ACC112 (cell line): Measurements from ENCODE around the gene ZSWIM3.
A peak's percentile ranks its signal among the peaks of the same experiment; 100 is the strongest.
"Not testable (repeated sequence)": the region's sequence is repeated elsewhere in the genome, so short reads cannot be mapped to it uniquely, and the experiment has no call there.

ENCODE experiments used
- H2AFZ ChIP-seq: fragments of 200-600 bp; sonication (generic); one replicate; pipeline ENCODE4 v1.6.0; 2017; ENCODE audit warnings: antibody characterized with exemption, low read length; ENCODE audit not compliant: unreplicated experiment
- H3K27ac ChIP-seq: fragments of 200-600 bp; sonication (generic); 2 replicates; pipeline ENCODE4 v1.5.1; 2014; ENCODE audit warnings: low read depth, mild to moderate bottlenecking, antibody characterized with exemption, low read length, moderate library complexity
- H3K27me3 ChIP-seq: fragments of 200-600 bp; sonication (generic); 2 replicates; pipeline ENCODE4 v1.6.1; 2014; ENCODE audit warnings: mild to moderate bottlenecking, antibody characterized with exemption, low read length, moderate library complexity, mixed read lengths; ENCODE audit not compliant: insufficient read depth
- H3K36me3 ChIP-seq: fragments of 200-600 bp; sonication (generic); 2 replicates; pipeline ENCODE4 v1.6.1; 2016; ENCODE audit warnings: mild to moderate bottlenecking, antibody characterized with exemption, low read length, moderate library complexity, mixed read lengths; ENCODE audit not compliant: insufficient read depth
- H3K4me1 ChIP-seq: fragments of 200-600 bp; sonication (generic); one replicate; pipeline ENCODE4 v1.6.1; 2016; ENCODE audit warnings: low read length, mixed read lengths; ENCODE audit not compliant: insufficient read depth, unreplicated experiment, control insufficient read depth
- H3K4me3 ChIP-seq: fragments of 200-600 bp; sonication (generic); 2 replicates; pipeline ENCODE4 v1.5.1; 2014; ENCODE audit warnings: mild to moderate bottlenecking, low read depth, low read length
- H3K79me2 ChIP-seq: fragments of 200-600 bp; sonication (generic); one replicate; pipeline ENCODE4 v1.6.0; 2016; ENCODE audit warnings: low read length; ENCODE audit not compliant: control insufficient read depth, unreplicated experiment, insufficient read depth

The ZSWIM3 gene

GRCh38 chr20:45899046-45899835 is 41.8 kb downstream of the ZSWIM3 start:
- no peak overlapping the region for H3K4me3 ChIP-seq
- no peaks in the 10 kb centered on the region for H3K4me1 ChIP-seq
- no peaks in the 10 kb centered on the region for H3K79me2 ChIP-seq
- no peak overlapping the region for H3K27ac ChIP-seq
- H2AFZ ChIP-seq: no peak overlapping the region
- no peaks in the 10 kb centered on the region for H3K27me3 ChIP-seq
- H3K36me3 ChIP-seq: peaks cover 6% of the 10 kb centered on the region; the same call in 1 of the 2 replicates

DNA sequence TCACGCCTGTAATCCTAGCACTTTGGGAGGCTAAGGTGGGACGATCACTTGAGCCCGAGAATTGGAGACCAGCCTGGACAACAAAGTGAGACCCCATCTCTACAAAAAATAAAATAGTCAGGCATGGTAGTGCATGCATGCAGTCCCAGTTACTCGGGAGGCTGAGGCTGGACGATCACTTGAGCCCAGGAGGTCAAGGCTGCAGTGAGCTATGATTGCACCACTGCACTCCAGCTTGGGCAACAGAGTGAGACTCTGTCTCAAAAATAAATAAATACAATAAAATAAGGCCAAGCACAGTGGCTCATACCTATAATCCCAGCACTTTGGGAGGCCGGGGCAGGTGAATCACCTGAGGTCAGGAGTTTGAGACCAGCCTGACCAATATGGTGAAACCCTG is 43.9 kb downstream of the ZSWIM3 start:
- H3K79me2 ChIP-seq, H2AFZ ChIP-seq, H3K27ac ChIP-seq, H3K27me3 ChIP-seq, H3K36me3 ChIP-seq, H3K4me3 ChIP-seq, H3K4me1 ChIP-seq: not testable (repeated sequence)

DNA sequence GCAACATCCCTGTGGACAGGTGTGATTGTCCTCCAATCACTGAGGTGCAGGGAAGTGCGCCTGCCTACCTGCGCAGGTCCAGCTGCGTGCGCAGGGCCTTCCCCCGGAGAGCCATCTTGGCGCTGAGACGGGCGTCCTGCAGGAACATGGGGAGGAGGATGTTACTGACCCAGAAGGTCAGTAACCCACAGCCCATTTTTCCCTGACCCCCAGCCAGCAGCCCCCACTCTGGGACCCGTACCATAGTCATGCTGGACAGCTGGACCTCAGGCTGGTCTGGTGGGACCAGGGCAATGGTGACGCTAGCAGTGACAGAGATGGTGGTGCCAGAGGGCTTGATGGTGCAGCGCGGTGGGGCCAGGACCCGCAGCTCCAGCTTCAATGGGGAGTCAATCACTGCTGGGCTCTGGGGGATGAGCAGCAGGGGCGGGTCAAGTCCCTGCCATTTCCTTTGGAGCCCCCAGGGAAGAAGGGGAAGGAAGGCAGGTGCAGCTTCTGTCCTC is 44.8 kb downstream of the ZSWIM3 start:
- Histone ChIP-seq H2AFZ (no peak overlapping the region), H3K27me3 (no peaks in the 10 kb centered on the region), H3K27ac (no peak overlapping the region), H3K36me3 (no peaks in the 10 kb centered on the region; the same call in 1 of the 2 replicates), H3K4me3 (no peak overlapping the region), H3K79me2 (no peaks in the 10 kb centered on the region), H3K4me1 (peaks cover 7% of the 10 kb centered on the region)

DNA sequence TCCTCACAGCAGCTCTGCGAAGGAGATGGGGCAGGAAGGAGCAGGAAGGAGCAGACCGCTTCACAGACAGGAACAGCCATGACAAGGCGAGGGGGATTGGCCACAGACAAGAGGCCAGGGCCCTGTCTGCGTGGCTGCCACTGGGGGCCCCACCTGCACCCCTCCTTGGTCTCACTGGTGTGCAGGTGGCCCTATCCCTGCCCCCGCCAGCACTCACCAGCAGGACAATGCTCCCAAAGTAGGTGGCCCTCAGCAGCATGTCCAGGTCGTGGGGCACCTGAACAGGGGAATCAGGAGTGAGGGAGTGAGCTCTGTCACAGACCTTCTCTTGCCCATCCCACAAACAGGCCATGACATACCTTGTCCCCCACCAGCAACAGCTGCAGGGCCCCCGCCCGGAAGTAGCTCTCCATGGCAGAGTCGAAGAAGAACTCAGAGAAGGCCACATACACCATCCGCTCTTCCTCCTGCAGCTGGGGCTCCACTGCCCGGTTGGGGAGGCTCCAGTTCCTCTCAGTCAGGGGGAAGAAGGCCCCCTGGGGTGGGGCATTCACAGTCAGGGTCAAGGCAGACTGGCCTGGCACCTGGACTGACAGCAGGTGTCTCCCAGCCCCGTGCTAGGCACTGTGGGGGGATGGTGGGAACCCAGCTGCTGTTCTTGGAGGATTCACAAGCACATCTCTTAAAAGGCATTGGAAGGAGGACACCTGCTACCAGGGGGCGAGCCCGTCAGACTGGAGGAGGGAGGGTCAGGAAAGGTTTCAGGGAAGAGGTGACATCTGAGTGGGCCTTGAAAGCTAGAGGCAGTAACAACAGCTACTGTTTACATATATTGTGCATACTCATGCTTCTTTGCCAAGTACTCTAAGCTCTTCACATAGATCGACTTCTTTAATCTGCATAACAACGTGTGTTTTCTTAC is 47.4 kb downstream of the ZSWIM3 start:
- H3K79me2 ChIP-seq: no peaks in the 10 kb centered on the region

DNA sequence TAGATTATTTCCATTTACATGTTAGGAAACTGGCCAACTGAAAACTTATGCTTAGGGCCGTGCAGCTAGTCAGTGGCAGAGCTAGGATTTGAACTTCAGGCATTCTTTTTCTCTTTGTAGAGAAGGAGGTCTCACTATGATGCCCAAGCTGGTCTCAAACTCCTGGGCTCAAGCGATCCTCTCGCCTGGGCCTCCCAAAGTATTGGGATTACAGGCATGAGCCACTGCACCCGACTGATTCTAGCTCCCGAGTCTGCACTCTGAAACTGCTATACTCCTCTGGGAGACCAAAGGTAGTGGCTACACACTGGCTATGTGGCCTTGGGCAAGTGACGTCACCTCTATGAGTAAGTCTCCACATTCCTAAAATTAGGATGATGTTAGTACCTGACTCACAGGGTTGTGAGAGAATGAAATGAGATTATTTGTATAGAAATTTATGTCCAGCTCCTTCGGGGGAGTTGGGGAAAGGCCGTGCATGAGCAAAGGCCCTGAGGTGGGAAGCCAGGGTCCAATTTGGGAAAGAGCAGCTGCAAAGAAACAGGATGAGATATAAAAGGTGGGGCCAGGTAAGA is 48.2 kb downstream of the ZSWIM3 start:
- Histone ChIP-seq H3K79me2 (no peaks in the 10 kb centered on the region), H3K4me1 (peaks cover 7% of the 10 kb centered on the region), H3K4me3 (no peak overlapping the region), H3K36me3 (no peaks in the 10 kb centered on the region), H3K27ac (peak overlapping the region; percentile 18; the same call in 1 of the 2 replicates), H2AFZ (no peak overlapping the region), H3K27me3 (no peaks in the 10 kb centered on the region)

More for the DNA sequence above, 47.4 kb downstream of the ZSWIM3 start:
- H3K4me3 ChIP-seq: no peak overlapping the region
- no peaks in the 10 kb centered on the region for H3K27me3 ChIP-seq
- H2AFZ ChIP-seq: no peak overlapping the region
- peak overlapping the region; percentile 18; the same call in 1 of the 2 replicates for H3K27ac ChIP-seq
- H3K4me1 ChIP-seq: peaks cover 7% of the 10 kb centered on the region
- H3K36me3 ChIP-seq: no peaks in the 10 kb centered on the region

DNA sequence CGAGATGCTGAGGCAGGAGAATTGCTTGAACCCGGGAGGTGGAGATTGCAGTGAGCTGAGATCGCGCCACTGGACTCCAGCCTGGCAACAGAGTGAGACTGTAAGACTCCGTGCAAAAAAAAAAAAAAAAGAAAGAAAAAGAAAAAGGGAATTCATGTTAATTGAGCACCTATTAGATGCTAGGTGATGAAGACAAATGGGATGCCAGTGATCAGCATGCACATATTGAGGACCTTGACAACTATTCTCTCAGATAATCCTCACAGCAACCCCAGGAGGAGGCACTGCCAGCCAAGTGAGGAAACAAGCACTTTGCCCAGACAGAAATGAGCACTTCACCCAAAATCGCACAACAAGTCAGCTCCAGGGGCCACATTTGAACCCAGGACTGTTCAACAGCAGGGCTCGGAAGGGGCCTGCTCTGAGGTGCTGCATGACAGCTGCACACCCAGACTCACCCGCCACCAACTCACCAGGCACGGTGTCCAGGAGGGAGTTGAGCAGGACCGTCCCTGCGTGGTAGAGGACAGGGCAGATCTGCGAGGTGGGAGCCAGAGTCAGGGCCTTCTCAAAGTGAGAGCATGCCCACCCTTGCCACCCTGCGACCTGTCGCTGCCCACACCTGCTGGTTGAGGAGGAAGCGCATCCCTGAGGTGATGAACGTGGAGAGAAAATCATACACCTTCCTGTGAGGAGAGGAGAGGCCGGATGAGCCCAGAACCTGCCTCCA is 50.0 kb downstream of the ZSWIM3 start:
- Histone ChIP-seq H3K79me2 (no peaks in the 10 kb centered on the region), H3K36me3 (no peaks in the 10 kb centered on the region), H3K4me3 (no peak overlapping the region), H2AFZ (no peak overlapping the region), H3K27ac (no peak overlapping the region), H3K27me3 (no peaks in the 10 kb centered on the region), H3K4me1 (peaks cover 18% of the 10 kb centered on the region)

- Histone ChIP-seq H3K79me2 (no peaks in the 10 kb centered on the region), H3K4me1 (peaks cover 20% of the 10 kb centered on the region), H3K27me3 (no peaks in the 10 kb centered on the region), H3K27ac (no peak overlapping the region), H3K4me3 (no peak overlapping the region), H3K36me3 (no peaks in the 10 kb centered on the region), H2AFZ (no peak overlapping the region)
These were observed 50.7 kb downstream of the ZSWIM3 start for GRCh38 chr20:45908084-45908483.

GRCh38 chr20:45909336-45909808 is 52.0 kb downstream of the ZSWIM3 start:
- H2AFZ ChIP-seq: no peak overlapping the region
- H3K4me1 ChIP-seq: peaks cover 20% of the 10 kb centered on the region
- H3K36me3 ChIP-seq: no peaks in the 10 kb centered on the region
- no peaks in the 10 kb centered on the region for H3K27me3 ChIP-seq
- no peaks in the 10 kb centered on the region for H3K79me2 ChIP-seq
- H3K4me3 ChIP-seq: no peak overlapping the region
- no peak overlapping the region for H3K27ac ChIP-seq

- H3K27me3 ChIP-seq: no peaks in the 10 kb centered on the region
- no peak overlapping the region for H3K27ac ChIP-seq
- no peaks in the 10 kb centered on the region for H3K79me2 ChIP-seq
- H3K4me3 ChIP-seq: 0 out of 2 replicates have a peak overlapping the region, but pooled peaks have one; percentile 2
- peaks cover 20% of the 10 kb centered on the region for H3K4me1 ChIP-seq
- no peak overlapping the region for H2AFZ ChIP-seq
- H3K36me3 ChIP-seq: no peaks in the 10 kb centered on the region
These were observed 52.6 kb downstream of the ZSWIM3 start for GRCh38 chr20:45909817-45910669.
